ENCODE measurements around the gene CCDC148.

DNA sequence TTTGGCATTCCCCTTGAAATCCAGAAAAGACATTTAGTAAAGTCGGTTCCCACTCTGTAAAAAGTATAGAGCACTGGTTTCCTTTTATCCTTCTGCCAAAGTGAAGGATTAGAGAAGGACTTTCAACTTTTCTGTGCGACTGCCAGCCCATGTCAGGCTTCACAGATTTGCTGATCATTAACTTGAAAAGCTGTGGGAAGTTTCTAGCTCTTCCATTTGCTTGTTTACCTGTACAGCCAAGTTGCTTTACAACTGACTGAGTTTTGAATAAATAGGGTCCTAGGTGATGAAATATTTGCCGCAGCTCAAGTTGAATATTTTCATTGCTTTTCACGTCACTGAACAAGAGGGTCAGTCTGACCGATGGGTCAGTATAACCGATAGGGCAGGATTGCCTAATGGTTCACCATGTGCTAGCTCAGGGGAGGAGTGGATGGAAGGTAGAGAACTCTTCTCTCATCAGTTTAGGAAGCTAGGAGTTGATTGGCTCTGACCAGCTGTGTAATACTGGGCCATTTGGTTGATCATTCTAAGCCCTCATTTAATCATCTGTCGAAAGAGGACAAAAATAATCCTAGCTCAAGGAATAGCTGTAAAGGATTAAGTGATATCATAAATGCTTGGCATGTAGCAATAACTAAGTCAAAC is 324.5 kb downstream of the CCDC148 start:
- TF ChIP-seq, protein P1, sequence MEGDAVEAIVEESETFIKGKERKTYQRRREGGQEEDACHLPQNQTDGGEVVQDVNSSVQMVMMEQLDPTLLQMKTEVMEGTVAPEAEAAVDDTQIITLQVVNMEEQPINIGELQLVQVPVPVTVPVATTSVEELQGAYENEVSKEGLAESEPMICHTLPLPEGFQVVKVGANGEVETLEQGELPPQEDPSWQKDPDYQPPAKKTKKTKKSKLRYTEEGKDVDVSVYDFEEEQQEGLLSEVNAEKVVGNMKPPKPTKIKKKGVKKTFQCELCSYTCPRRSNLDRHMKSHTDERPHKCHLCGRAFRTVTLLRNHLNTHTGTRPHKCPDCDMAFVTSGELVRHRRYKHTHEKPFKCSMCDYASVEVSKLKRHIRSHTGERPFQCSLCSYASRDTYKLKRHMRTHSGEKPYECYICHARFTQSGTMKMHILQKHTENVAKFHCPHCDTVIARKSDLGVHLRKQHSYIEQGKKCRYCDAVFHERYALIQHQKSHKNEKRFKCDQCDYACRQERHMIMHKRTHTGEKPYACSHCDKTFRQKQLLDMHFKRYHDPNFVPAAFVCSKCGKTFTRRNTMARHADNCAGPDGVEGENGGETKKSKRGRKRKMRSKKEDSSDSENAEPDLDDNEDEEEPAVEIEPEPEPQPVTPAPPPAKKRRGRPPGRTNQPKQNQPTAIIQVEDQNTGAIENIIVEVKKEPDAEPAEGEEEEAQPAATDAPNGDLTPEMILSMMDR (IDR thresholded peaks at IDR 0.05) = no peak
- no peak for TF ChIP-seq EZH2 (IDR thresholded peaks at IDR 0.05)
- TF ChIP-seq EZH2phosphoT487 (IDR thresholded peaks at IDR 0.05) = no peak

All from neural progenitor cell (in vitro differentiated cells).